Stimulated activated CD8-positive, alpha-beta memory T cell treated with anti-CD3 and anti-CD28 coated beads, Interleukin-15, amount 100 ng/mL, for 48 hours (primary cell): ENCODE data around the gene MAPK8IP1.
A peak's percentile ranks its signal among the peaks of the same experiment; 100 is the strongest.

ENCODE experiments used
- DNase-seq, 2 donors: peaks; one replicate each; pipeline ENCODE4 v3.0.0-alpha.2; 2020; ENCODE audit warnings: low read depth in 2 of 2

The MAPK8IP1 gene

GRCh38 chr11:45909594-45910475 lies 24.4 kb downstream of the MAPK8IP1 start:
- no peak for DNase-seq

DNA sequence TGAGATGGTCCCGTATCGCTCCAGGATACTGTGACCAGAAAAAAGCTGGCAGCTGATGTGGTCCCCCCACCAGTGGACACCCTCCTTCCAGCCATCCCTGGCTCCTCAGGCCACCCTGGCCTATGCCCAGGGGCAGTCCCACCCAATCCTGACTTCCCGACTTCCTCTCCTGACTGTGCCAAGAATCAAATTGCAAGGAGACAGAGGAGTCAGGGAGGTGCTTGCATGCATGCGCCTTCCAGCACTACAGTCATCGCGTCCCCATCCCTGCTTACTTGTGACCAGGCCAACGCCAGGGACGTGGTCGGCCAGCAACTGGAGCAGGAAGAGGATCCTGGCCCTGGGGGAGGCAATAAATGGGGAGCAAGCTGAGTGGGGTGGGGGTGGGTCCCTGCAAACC lies 25.2 kb downstream of the MAPK8IP1 start:
- no peak for DNase-seq

DNA sequence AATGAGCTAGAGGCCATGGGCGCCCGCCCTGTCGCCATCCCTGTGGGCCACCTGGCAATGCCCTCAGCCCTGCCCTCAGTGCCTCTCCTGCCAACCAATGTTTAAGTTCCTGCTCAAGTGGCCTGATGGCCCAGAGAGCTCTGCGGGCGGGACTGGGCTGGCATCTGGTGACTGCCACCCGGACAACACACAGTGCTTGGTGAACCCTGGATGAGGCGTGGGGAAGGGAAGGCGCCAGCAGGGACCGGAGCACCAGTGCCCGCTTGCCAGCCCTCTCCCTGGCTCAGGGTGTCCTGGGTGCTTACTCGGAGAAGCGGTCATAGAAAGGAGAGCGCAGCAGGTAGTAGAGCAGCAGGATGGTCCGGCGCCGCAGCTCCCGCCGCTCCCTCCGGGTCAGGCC lies 28.1 kb downstream of the MAPK8IP1 start:
- no peak for DNase-seq

DNA sequence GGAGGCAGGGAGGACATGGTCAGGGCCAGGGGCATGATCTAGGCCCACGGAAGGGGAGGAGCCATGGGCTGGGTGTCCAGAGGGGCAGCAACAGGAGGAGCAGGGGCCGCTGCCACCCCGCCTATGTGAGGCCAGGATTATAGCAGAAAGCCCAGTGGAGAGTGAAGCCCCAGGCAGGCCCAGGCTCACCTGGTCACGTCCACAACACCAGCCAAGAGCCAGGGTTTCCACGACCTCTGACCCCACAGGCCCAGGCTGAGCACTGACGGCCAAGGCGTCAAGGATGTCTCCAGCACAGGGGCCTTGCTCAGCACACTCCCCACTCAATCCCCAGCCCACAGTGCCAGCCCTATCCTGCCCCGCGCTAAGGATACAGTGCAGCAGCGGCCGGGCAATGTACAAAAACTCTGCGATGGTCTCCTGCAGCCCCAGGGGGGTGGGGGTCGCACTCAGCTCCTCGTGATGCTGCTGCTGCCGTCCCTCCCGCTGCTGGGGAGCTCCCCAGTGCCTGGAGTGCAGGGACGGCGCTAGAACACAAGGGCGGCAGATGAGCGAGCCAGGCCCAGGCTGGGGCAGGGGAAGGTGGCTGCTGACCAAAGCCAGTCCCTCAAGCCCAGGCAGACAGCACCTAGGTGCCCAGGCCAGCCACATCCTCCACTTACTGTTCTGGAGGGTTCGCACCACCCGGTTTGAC lies 28.6 kb downstream of the MAPK8IP1 start:
- no peak for DNase-seq

GRCh38 chr11:45915446-45915845 lies 30.0 kb downstream of the MAPK8IP1 start:
- DNase-seq, result no peak

DNA sequence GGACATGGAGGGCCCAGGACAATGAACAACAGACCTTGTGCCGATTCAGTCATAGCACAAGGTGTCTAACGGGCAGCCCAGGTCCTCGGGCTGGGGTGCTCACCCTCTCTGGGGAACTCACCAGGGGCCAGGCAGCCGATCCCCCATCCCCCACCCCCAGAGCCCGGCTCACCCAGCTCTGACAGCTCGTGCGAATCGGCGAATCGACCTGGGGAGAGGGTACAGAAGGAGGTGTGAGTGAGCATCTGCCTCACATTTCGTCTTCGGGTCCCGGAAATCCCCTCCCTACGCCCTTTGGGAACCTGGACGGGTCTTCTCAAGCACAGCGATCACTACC lies 31.8 kb downstream of the MAPK8IP1 start:
- DNase-seq, result no peak

- peak; percentile 91 to 94 for DNase-seq
These were observed 32.3 kb downstream of the MAPK8IP1 start, which contains the start of gene PEX16 for GRCh38 chr11:45917623-45918330. Gene PEX16 (minus strand): TSS chr11:45917877. CDS start chr11:45917811, 66 bp downstream.

- peak; percentile 46 to 48 for DNase-seq
These were observed 33.0 kb downstream of the MAPK8IP1 start for GRCh38 chr11:45918331-45918941.

- no peak for DNase-seq
These were observed 33.7 kb downstream of the MAPK8IP1 start for GRCh38 chr11:45918962-45919675.

GRCh38 chr11:45919806-45920530 lies 34.5 kb downstream of the MAPK8IP1 start:
- no peak for DNase-seq

GRCh38 chr11:45920531-45921477 lies 35.4 kb downstream of the MAPK8IP1 start:
- no peak for DNase-seq

DNA sequence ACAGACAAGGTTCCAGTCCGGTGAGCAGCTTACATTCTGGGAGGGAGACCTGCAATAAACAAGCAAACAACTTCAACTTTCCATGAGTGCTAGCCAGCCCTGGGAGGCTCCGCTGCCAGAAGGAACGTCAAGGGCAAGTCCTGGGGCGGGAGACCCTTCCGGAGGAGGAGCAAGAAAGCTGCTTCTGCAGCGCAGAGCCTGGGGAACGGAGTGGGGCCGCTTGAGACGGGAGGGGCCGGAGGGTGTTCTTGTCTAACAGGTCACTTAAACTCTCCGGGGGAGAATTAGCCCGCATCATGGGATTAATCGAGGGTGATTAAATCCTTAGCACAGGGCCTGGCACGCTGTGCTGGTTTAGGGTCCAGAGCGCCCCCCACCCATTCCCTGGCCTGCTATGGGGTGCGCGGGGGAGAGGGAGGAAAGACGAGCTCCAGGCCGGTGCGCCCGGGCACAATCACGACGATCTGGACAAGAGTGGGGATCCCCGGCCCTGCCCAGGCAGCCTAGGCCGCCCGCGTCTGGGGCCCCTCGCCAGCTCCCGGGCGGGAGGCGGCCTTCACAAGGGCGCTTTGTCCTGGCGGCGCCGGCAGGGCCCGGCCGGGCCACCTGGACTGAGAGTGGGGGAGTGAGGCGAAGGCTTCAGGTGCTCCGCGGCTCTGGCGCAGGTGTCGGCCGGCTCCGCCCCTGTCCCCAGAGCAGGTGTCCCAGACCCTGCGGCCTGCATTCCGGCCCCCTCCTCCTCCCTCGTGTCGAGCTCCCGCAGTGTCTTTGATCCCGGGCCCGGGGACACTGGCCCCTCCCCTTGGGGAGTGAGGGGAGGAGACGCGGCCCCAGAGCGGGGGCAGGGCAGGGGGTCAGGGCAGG lies 36.3 kb downstream of the MAPK8IP1 start:
- no peak for DNase-seq

DNA sequence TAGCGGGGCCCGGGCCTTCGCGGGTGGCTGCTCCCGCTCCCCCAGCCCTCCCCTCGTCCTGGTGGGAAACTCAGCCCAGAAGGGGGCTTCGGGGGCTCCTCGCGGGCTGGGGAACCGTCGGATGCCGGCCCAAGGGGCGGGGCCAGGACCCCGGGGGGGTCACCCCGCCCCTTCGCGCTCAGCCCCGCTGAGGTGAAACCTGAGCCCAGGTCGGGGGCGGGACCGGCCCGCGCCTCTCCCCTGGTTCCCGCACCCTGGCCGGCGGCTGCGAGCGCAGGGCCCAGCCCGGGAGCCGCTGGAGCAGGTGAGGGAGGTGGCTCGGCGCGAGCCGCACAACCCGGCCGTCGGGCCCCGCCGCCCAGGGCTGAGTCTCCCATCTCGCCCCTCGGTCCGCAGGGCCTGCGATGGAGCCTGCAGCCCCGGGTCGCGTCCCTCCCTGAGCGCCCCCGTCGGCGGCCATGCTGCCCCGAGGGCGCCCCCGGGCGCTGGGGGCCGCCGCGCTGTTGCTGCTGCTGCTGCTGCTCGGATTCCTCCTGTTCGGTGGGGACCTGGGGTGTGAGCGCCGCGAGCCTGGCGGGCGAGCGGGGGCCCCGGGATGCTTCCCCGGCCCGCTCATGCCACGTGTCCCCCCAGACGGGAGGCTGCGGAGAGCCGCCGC lies 37.1 kb downstream of the MAPK8IP1 start, which contains the start of gene LARGE2:
Gene LARGE2, plus strand, starts transcription at position 232 of the 658 bp plus-strand sequence. Its CDS starts 227 bp downstream, at position 459.
- no peak for DNase-seq

GRCh38 chr11:45924036-45924915 lies 38.8 kb downstream of the MAPK8IP1 start:
- no peak for DNase-seq

DNA sequence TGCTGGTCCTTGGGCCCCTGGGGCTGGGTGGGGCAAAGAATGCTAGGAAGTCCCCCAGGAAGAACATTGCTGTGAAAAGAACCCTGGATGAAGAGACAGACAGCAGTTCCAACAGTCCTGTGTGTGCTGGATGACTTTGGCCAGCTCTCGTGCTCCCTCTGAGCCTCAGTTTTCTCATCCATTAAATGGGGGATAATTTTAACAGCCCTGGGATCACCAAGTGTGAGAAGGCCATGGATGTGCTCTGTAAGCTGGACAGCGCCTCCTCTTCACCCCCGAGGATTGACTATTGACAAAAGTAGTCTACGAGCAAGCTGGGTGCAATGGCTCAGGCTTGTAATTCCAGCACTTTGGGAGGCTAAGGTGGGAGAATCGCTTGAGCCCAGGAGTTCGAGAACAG lies 39.5 kb downstream of the MAPK8IP1 start:
- DNase-seq, result no peak

DNA sequence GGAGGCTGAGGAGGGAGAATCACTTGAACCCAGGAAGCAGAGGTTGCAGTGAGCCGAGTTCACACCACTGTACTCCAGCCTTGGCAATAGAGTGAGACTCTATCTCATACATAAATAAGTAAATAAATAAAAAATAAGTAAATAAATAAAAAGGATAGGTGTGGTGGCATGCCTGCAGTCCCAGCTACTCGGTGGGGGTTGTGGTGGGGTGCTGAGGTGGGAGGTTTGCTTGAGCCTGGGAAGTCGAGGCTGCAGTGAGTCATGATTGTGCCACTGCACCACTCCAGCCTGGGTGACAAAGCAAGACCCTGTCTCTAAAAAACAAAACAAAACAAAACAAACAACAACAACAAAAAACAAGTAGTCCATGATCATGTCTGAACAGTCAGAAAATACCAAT lies 40.1 kb downstream of the MAPK8IP1 start:
- no peak for DNase-seq

DNA sequence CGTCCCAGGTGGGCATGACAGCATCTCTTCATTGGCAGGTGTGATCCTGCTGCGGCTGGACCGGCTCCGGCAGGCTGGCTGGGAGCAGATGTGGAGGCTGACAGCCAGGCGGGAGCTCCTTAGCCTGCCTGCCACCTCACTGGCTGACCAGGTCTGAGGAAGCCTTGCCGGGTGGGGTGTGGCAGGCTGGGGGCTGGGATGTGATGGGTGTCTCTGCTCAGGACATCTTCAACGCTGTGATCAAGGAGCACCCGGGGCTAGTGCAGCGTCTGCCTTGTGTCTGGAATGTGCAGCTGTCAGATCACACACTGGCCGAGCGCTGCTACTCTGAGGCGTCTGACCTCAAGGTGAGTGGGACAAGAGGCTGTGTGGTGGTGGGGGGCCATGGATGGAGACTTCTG lies 40.5 kb downstream of the MAPK8IP1 start:
- DNase-seq, result no peak
